Activated B cell treated with CpG ODN at 0.5 μM for 24 hours (primary cell): ENCODE results near the gene VDAC2. TPM values are rescaled to one million over a fixed set of nuclear protein-coding genes. Genes with fewer than 3 reads are reported as not detected.

Source experiments
- ATAC-seq: fragments of 200-7000 bp; cut with Tn5 transposase; one replicate; pipeline ENCODE4 v1.10.0; 2021; ENCODE audit warnings: low read depth, mild to moderate bottlenecking, moderate library complexity
- CTCF ChIA-PET: fragments of 350-600 bp; sonication (Branson Sonifier 250); formaldehyde crosslinking; loops from one replicate; lab custom pipeline; 2021; ENCODE audit warnings: antibody characterized with exemption; lab: Charles Lee
- POLR2A ChIA-PET: fragments of 350-600 bp; sonication (Branson Sonifier 250); formaldehyde crosslinking; loops from one replicate; lab custom pipeline; 2021; ENCODE audit warnings: antibody characterized with exemption; lab: Charles Lee
- DNase-seq: peaks from one replicate; pipeline ENCODE4 v3.0.0; 2022
- H3K27ac Mint-ChIP-seq: one replicate; pipeline ENCODE4 v1.8.0; 2020; ENCODE audit warnings: mixed read lengths
- H3K27me3 Mint-ChIP-seq: one replicate; pipeline ENCODE4 v1.8.0; 2021; ENCODE audit warnings: mixed read lengths
- H3K36me3 Mint-ChIP-seq: one replicate; pipeline ENCODE4 v1.8.0; 2021; ENCODE audit warnings: low read depth, mixed read lengths
- H3K4me1 Mint-ChIP-seq: one replicate; pipeline ENCODE4 v1.8.0; 2021; ENCODE audit warnings: mixed read lengths
- H3K4me3 Mint-ChIP-seq: one replicate; pipeline ENCODE4 v1.8.0; 2020; ENCODE audit warnings: mild to moderate bottlenecking, mixed read lengths
- H3K9me3 Mint-ChIP-seq: one replicate; pipeline ENCODE4 v1.8.0; 2020; ENCODE audit warnings: mixed read lengths
- CTCF ChIP-seq: fragments of 200-600 bp; IDR thresholded peaks from one replicate; pipeline ENCODE4 v1.8.0; 2022; ENCODE audit warnings: antibody characterized with exemption, mild to moderate bottlenecking
- intact Hi-C: fragments of 100-400 bp; cut with micrococcal nuclease; formaldehyde crosslinking; loops from one replicate; pipeline ENCODE4 v1.15.1; 2024
- total RNA-seq: library from RNA; stranded (reverse); gene quantifications from 2 replicates; pipeline ENCODE4 v1.2.3, GENCODE V29; 2022

VDAC2 gene
- total RNA-seq, 1 donor from 2014 or later, result 104 TPM

GRCh38 chr10:75246506-75246905, 35.9 kb downstream of the VDAC2 start:
- Mint-ChIP-seq H3K4me3 (no peak overlapping the region), H3K27ac (no peak overlapping the region)

GRCh38 chr10:75247797-75248196, 37.2 kb downstream of the VDAC2 start:
- H3K4me1 Mint-ChIP-seq, result no peaks in the 10 kb centered on the region
- peaks cover 6% of the 10 kb centered on the region for H3K9me3 Mint-ChIP-seq
- CTCF ChIA-PET, result interaction anchor here (1.5 kb wide), 1 partner anchor 11 kb away, joined by 4 read pairs; no protein-coding TSS in a partner anchor
- no peaks in the 10 kb centered on the region for H3K36me3 Mint-ChIP-seq
- ATAC-seq (no peak), DNase-seq (no peak)
- no peak overlapping the region for H3K4me3 Mint-ChIP-seq
- intact Hi-C loops, result no loop called here
- H3K27me3 Mint-ChIP-seq, result no peaks in the 10 kb centered on the region
- POLR2A ChIA-PET, result no interaction called here
- no peak for TF ChIP-seq CTCF
- H3K27ac Mint-ChIP-seq, result no peak overlapping the region

More at GRCh38 chr10:75246506-75246905, 35.9 kb downstream of the VDAC2 start:
- POLR2A ChIA-PET, result no interaction called here
- intact Hi-C loops, result no loop called here
- Mint-ChIP-seq H3K4me1 (no peaks in the 10 kb centered on the region), H3K9me3 (peaks cover 2% of the 10 kb centered on the region), H3K27me3 (no peaks in the 10 kb centered on the region), H3K36me3 (no peaks in the 10 kb centered on the region)
- no peak for TF ChIP-seq CTCF
- CTCF ChIA-PET, result interaction anchor here (1.5 kb wide), 1 partner anchor 9 kb away, joined by 4 read pairs; no protein-coding TSS in a partner anchor
- ATAC-seq, result no peak
- no peak for DNase-seq

GRCh38 chr10:75250934-75251333, 40.3 kb downstream of the VDAC2 start:
- ChIA-PET CTCF (no interaction called here), POLR2A (no interaction called here)
- no peaks in the 10 kb centered on the region for H3K4me1 Mint-ChIP-seq
- no peak overlapping the region for H3K4me3 Mint-ChIP-seq
- ATAC-seq (no peak), DNase-seq (no peak)
- H3K27me3 Mint-ChIP-seq, result no peaks in the 10 kb centered on the region
- H3K27ac Mint-ChIP-seq, result no peak overlapping the region
- peaks cover 5% of the 10 kb centered on the region for H3K36me3 Mint-ChIP-seq
- H3K9me3 Mint-ChIP-seq, result peaks cover 17% of the 10 kb centered on the region
- TF ChIP-seq CTCF, result no peak
- intact Hi-C loops, result no loop called here

GRCh38 chr10:75253281-75254220, 43.0 kb downstream of the VDAC2 start:
- POLR2A ChIA-PET, result no interaction called here
- CTCF ChIA-PET, result no interaction called here
- no peaks in the 10 kb centered on the region for H3K4me1 Mint-ChIP-seq
- intact Hi-C loops, result no loop called here
- no peak for TF ChIP-seq CTCF
- H3K27ac Mint-ChIP-seq, result no peak overlapping the region
- ATAC-seq (no peak), DNase-seq (no peak)
- no peak overlapping the region for H3K4me3 Mint-ChIP-seq
- H3K36me3 Mint-ChIP-seq, result peaks cover 5% of the 10 kb centered on the region
- peaks cover 3% of the 10 kb centered on the region for H3K27me3 Mint-ChIP-seq
- H3K9me3 Mint-ChIP-seq, result peaks cover 17% of the 10 kb centered on the region

- Mint-ChIP-seq H3K9me3 (peaks cover 17% of the 10 kb centered on the region), H3K27ac (no peak overlapping the region), H3K27me3 (peaks cover 3% of the 10 kb centered on the region), H3K4me1 (no peaks in the 10 kb centered on the region), H3K36me3 (peaks cover 5% of the 10 kb centered on the region), H3K4me3 (no peak overlapping the region)
- intact Hi-C loops, result no loop called here
- CTCF ChIA-PET, result no interaction called here
- DNase-seq (no peak), ATAC-seq (no peak)
- TF ChIP-seq CTCF, result no peak
- POLR2A ChIA-PET, result no interaction called here
Measured at GRCh38 chr10:75254739-75255138, 44.1 kb downstream of the VDAC2 start.
